Measurements from ENCODE around the gene SLC13A3.

DNA sequence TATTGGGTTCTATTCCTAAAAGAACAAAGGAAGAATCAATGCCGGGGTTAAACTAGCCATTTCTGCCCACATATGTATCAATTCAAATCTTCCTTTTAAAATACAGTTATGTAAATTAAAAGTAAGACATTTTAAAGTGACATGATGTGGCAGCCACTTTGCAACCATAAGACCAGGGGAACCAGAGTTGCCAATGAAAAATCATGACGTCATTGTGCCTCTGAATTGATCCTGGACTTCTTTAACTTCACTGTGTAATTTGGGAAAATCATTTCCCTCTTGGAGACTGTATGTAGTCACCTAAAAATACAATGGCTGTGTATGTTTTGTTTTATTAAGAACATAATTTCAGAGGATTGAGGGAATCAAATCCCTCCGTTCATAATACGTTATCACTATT lies 42.2 kb downstream of the SLC13A3 start:
- TF ChIP-seq, protein P1, sequence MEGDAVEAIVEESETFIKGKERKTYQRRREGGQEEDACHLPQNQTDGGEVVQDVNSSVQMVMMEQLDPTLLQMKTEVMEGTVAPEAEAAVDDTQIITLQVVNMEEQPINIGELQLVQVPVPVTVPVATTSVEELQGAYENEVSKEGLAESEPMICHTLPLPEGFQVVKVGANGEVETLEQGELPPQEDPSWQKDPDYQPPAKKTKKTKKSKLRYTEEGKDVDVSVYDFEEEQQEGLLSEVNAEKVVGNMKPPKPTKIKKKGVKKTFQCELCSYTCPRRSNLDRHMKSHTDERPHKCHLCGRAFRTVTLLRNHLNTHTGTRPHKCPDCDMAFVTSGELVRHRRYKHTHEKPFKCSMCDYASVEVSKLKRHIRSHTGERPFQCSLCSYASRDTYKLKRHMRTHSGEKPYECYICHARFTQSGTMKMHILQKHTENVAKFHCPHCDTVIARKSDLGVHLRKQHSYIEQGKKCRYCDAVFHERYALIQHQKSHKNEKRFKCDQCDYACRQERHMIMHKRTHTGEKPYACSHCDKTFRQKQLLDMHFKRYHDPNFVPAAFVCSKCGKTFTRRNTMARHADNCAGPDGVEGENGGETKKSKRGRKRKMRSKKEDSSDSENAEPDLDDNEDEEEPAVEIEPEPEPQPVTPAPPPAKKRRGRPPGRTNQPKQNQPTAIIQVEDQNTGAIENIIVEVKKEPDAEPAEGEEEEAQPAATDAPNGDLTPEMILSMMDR (conservative IDR thresholded peaks at IDR 0.05), result no peak
- no peak for TF ChIP-seq ZFX (IDR thresholded peaks at IDR 0.05)

Measured in C4-2B (cell line).